ENCODE results near the gene GFPT2.
A peak's percentile ranks its signal among the peaks of the same experiment; 100 is the strongest.

GFPT2 gene

DNA sequence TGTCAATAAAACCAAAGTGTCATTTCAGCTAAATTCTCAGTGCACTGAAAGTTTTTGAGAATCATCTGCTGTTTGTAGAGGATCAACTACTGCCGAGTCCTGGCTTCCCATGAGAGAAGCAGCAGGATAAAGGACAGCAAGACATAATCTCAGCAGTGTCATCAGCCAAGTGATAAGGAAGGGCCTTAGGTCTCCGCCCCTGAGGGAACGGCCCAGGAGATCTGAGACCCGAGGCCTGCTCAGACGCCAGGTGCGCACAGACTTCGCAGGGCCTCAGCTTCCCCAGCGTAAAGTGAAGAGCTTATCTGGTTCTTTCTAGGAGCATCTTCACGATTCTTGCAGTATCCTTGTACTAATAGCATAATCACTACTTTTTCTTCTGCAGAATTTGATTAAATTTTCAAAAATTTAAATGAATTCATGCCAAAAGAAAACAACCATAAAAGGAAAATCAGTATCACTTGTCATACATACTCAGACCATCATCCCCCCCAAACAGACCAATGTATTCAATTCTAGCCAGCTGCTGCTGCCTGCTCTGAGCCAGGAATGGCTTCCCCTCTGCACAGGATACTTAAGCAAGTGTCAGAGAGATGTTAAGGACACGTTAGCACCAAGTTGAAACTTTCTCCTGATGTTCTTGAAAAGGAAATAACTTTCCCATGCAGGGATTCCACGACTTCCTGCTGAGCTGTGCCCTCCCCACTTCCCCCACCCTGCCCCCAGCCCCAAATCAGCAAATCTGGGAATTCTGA is 2.2 kb downstream of the GFPT2 start:
- no peak for FAIRE-seq

DNA sequence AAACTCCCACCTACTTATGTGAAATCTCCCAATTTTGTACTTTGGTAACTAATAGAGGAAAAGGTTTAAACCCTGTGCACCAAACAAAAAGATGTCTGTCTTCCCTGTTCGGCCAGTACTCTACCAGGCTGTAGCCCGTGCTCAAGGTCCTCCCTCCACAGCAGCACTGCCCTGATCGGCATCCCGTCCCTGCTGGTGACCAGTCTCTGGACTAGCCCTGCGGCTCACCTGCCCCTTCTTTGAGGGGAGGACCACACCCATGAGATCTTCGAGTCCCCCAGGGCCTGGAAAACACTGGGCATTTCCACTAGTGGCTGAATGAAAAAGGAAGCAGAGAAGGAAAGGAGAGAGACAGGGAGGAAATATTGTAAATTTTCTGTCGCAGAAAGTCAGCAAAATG is 2.8 kb downstream of the GFPT2 start:
- FAIRE-seq, result no peak

DNA sequence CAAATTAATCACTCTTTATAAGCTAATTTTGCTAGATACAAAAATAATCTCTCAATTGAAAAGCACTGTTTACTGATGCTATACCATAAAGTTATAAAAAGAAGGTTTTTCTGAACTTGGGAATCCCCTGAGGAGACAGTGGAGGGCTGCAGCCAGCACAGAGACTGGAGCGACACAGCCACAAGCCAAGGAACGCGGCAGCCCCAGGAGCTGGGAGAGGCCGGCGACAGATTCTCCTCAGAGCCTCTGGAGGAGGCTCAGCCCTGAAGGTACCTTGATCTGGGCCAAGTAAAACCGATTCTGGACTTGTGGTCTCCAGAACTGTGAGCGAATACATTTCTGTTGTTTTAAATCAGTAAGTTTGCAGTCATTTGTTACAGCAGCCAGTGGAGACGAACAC is 3.7 kb downstream of the GFPT2 start:
- no peak for FAIRE-seq

DNA sequence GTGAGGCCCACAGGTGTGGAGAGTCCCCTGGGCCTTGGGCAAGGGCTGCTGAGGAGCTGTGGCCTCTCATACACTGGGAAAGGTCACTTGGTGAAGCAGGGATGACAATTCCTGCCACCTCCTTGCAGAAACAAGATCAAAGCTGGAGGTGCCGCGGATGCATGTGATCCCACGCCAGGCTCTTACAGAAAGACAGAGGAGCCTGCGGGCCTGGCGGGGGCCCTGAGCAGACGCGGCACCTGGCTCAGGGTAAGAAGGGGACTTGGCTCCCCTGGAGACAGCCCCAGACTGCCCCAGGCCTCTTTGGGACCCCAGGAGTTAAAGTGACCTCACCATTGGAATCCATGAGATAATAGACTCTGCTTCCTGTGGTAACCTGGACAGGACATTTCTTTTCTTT is 4.8 kb downstream of the GFPT2 start:
- FAIRE-seq, result no peak

DNA sequence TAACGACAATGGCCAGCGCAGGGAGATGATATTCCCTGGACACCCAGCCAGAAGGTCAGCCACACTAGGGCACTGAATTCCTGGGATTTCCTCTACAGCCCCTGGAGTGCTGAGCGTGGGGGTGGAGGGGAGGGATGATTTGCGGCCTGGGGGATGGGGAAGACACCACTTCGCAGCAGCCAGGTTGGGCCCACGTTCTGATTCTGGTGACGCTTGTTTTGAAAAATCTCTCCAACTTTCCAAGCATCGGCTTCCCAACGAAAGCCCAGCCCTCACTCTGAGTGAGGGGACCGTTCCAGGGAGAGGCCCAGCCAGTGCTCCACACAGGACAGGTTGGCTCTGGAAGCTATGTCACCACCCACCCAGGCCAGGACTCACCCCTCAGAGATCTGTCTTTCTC is 5.4 kb downstream of the GFPT2 start:
- no peak for FAIRE-seq

DNA sequence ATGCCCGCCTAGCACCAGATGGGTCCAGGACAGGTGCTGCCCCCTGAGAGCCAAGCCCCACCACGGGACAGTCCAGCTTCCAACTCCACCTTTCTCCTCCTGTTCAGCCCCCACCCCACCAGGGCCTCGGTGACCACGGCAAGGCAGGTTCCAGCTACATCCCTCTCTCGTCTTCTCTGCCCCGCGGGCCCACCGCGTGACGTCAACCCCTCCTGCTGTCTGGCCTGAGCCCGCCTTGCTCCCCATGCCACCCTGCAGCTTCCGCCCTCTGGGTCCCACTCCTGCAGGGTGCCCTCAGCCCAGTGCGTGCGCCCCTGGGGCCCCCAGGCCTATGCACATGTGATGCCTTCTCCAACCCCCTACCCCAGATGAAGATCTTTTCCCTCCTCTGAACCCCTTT is 6.8 kb downstream of the GFPT2 start:
- no peak for FAIRE-seq

DNA sequence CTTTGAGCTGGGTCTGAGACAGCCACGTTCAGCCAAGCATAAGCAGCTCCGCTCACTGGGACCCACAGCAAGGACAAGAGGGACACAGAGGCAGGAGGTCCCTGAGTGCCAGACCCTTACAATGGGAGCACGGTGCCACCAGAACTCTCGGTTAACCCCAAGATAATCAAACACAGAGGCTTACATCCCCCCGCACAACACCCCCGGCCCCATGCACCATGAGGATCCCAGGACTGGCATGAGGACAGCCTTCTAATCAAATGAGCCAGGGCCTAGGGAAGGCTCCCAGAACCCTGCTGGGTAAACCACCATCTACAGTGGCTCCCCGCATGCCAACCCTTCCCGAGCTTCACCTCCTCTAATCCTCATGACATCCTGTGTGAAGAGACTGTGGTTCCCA is 7.4 kb downstream of the GFPT2 start:
- FAIRE-seq, result no peak

DNA sequence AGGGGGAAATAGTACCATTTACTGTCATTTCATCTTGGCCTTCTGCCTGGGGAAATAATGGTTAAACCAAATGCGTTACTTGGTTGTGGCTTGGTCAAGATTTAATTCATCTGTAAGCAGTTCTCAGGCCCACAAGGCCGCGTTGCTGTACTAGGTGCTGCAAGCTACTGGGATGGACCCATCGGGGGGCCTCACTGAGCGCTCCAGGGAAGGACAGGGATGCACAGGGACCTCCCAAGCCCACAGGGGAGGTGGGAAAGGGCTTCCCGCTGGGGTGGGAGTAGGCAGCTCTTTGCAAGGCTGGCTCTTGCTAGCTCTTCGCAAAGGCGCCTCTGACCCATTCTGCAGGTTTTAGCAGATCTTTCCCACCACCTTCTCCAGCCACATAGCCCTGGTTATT is 8.0 kb downstream of the GFPT2 start:
- no peak for FAIRE-seq

DNA sequence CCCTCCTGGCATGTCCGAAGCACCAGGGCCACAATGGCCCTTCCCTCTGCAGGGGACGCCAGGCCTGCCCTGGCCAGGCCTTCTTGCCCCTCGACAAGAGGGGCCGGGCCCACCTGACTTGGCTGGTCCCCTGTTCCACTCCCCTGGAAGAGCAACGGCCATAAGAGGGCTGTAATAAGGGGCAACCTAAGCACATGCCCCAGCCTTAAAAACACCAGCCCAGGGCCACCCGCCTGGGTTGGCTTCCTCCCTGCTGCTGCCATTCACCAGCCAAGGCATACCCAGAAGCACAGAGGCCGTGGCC is 8.5 kb downstream of the GFPT2 start:
- FAIRE-seq, result no peak

DNA sequence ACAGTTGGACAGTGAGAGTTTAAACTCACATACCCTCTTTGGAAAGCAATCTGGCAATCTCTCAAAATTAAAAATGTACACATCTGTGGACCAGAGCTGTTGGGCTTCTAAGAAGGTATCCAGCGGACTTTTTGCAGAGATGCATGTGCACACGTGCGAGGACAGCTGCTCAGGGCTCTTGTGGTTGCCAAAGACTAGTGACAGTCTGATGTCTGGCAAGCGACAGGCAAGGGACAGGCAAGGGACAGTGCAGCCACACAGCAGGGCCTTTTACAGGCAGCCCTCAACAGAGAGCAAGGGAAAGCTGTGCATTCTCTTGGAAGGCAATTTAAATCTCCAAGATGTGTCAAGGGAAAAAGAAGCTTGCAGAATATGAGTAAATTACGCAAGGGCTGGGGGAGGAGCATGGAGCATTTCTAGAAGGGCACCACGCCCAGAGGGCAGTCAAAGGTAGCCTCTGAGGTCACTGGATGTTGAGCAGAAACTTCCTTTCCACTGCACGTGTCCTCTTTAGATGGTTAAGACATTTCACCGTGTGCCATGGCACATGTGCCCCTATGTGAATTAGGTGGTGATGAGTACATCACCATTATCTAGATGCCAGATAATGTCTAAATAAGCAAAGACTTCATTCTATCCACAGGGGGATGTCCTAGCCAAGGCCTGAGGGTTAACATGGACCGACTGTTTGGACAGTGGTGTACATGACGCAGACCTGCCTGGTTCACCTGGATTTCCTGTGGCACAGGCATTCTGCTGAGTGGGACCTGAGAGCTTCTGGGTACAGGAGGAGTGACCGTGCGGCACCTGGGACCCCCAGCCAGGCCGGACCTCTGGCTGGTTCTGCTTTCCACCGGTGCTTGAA is 9.1 kb downstream of the GFPT2 start:
- FAIRE-seq, result no peak

DNA sequence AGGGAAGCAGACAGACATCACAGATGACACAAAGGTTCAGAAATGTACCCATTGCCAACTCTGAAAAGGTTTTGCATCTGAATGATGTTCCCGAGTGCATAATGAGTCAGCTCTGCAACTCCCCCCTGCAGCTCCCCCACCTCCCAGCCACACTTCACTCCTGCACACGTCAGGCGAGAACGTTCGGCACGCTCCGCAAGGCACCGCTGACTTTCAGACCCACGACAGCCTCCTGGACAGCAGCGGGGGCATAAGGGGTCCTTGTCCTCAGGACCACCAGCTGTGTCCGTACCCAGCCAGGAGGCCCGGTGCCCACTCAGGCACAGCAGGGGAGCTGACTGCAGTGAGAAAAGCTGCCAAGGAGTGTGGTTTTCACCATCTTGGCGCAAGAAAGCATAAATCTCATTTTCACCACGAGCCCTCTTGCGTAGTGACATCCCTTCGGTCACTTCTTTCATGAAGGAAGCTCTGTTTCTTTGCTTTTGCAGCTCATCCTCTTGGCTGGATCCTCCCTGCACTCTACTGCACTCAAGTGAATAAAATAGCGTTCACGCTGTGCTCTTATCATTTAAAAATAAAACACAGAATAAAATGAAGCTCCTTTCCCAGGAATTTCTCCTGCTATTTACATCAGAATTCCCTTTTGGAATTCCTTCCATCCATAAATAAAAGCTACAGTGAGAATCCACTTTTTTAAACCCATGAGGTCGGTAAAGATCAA is 9.9 kb downstream of the GFPT2 start:
- FAIRE-seq, result peak; percentile 86

DNA sequence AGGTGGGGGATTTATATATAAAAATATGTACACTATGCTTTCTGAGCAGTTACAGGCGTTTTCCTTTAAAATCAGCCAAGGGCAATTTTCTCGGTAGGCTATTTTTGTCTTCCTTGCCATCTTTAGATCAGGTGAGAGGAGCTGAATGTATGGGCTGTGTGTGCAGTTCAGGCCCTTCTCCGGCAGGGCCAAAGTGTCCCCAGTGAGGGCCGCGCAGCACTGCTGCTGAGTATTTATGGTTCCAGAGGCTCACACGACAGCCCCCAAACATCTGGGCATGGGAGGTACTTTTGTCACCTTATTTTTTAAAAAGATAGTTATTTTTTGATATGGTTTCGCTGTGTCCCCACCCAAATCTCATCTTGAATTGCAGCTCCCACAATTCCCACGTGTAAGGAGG is 11.5 kb downstream of the GFPT2 start:
- no peak for FAIRE-seq

DNA sequence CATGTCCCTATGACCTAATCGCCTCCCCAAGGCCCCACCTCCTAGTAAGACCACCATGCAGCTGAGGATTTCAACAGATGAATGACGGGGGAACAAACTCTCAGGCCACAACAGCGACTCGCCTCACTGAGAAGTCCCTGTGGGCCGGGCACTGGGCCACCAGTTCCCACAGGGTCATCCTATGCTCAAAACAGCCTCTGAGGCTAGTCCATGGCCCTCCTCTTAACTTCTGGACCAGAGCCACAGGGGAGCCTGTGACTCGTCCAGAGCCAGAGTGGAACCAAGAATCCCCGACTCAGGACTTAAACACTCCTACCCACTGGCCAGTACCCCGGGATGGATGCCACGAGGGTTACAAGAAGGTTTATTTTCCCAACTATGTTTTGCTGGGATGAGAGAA is 12.3 kb downstream of the GFPT2 start:
- no peak for FAIRE-seq

DNA sequence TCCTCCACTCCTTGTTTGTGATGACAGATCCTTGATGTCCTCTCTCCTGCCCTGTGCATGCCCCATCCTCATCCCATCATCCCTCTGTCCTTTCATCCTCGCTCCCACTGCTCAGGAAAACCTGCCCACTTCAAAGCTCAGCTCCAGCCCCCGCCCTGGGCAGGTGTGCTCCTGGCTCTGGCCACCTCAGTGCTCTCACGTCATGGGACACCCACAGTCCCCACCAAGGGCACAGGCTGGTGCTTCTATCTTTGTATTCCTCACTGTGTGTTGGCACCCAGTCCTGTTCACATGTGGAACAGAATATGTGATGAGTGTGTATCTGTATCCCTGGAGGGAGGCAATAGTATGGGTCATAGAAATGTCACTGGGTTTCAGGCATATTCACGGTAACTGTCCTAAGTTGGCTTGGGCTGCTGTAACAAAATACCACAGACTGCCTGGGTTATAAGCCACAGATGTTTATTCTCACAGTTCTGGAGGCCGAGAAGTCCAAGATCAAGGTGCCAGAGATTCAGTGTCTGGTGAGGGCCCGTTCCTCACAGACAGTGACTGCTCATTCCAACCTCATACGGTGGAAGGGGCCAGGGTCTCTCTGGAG is 13.5 kb downstream of the GFPT2 start:
- no peak for FAIRE-seq

DNA sequence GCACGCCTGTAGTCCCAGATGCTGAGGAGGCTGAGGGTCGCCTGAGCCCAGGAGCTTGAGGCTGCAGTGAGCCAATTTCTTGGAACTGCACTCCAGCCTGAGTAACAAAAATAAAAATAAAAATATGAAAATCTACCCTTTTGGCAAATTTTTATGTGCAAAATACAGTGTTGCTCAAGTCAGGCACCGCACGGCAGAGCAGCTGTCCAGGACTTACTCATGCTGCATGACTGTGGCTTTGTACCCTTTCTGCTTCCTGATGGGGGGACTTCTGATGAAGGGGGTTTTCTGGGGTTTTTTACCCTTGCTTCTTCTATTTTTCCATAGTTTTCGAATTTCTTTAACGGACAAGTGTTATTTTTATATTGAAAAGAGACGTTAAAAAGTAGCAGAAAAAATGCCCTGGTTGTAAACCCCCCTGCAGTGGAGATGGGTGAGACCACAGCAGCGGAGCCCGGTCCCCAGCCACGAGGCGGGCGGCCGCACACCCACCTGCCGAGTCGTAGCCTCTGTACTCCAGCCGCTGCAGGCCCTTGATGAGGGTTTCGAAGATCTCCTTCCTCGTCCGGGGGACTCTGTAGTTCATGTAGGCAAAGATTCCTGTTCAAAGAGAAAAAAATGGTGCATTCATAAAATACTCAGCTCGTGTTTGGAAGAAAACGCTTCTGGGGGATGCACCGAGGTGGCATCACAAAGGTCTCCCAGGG is 15.0 kb downstream of the GFPT2 start:
- FAIRE-seq, result no peak

DNA sequence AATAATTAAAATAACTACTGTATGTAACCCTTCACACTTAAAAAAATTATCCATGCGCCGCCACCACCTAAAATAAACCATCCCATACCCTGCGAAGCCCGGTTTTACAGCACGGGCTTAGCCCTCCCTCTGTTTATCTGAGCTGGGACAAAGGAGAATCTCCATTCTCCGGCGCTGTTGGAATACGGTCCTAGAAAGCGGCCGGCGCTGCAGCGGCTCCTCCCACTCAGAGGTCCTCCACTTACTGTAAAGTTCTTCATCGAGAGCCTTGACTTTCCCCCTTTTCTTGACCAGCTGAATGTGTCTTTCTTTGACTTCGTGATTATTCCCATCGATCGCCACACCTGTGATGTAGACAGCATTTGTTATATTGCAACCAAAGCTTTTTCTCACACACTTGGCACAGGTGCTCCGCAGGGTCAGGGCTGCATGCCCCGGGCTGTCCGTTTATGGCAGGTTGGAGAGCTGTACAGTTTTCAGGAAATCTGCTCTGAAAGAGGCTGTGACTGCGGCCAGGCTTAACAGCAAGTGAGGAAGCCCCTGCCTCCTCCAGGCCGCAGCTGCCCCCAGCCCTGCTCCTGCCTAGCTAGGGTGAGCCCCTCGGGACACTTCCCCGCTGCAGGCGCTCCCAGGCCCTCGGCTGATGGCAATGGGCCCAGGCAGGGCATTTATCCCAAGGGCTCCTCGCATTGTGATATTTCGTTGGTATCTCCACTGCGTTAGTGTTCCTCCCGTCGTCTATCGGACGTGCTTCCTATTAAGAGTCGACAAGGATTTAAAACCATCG is 16.7 kb downstream of the GFPT2 start:
- no peak for FAIRE-seq

DNA sequence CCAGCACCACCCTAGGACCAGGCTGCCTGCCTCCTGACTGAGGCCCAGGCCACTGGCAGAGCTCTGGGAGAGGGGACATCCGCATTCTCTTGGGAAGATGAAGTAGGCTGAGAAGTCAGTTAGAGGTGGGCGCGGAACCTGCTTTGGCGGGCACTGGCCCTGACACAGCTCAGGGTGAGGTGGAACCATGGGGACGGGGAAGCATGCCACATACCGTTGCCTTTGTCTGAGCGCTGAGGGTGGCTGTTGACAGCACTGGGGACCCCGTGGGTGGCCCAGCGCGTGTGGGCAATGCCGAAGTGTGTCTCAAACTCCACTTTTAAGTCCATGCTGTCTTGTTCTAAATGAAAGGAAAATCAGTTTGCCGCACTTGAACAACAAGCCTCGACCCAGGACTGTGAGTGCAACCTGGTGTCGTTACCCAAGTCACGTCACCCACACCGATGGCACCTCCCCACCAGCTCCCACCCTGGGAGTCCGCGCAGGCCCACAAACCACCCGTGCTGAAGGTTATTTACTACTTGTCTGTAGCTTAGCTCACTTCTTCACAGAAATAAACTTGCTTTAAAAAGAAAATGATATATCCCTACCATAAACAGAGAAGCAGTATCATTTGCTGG is 17.4 kb downstream of the GFPT2 start:
- FAIRE-seq, result no peak

DNA sequence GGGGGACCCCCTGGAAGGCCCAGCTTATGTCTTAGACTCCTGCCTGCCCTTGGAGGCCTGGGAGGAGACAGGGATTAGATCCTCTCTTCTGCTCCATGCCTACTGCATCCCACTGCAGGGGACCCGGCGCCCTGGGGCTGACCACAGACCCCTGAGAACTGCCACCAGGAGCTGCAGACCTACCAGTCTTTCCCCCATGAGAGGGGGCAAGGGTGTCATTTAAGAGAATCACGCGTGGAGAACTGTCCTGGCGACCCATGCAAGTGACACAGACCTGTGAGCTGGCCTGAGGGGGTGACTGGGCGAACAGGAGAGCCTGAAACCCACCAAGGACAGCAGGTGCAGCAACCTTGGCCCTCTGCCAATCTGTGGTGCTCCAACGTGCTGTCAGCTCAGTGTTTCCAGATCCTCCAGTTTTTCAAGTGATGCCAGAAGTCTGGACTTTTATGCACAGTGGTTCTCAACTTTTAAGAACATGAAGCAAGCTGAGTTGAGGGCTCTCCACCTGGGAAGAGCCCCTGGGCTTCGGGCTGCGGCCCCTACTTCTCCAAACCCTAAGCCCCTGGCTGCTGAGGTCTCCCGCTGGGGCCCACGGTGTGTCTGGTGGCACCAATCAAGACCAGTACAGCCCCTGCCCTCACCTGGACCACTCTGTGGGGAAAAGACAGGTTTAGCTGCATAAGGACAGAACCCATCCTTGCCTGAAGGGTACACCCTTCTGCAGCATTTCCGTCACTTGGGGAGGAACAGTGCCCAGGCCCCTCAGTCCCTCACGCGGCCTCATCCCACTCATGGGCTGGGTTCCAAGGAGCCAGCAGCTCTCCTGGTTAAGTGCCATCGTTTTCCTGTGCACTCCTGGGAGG is 18.2 kb downstream of the GFPT2 start:
- no peak for FAIRE-seq

DNA sequence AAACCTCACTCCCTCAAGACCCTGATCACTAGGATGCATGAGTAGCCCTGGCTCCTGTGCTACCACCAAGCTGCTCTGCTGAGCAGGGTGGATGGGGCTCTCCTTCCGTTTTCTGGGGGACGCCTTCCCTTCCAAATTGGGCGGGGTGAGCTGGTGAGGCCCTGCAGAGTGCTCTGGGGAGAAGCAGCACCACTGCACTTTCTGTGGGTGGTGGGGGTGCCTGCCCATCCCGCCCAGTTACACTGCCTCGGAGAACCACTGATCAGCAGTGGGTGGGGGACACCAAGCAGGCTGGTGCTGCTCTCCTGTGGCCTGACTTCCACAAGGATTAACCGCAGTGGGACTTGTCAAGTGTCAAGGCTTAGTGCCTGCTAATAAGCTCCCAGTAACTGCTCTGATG is 19.0 kb downstream of the GFPT2 start:
- no peak for FAIRE-seq

DNA sequence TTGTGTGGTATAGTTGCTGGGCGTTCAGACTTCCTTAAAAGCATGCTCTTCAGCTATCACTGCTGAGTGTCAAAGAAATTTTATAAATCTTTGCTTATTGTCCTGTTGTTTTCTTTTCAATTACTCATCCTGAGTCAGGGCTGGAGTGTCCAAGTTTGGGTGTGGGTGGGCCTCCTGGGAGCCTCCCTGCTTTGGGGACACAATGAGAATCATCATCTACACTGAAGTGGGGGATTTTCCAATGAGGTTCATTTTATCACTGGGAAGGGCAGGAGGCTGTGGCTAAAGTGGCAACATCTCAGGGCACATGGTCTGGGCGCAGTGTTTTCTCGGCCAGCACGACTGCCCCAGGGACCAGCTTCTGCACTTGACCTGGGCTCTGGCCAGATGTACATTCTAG is 19.5 kb downstream of the GFPT2 start:
- FAIRE-seq, result no peak

Measured in endometrium (tissue), 2 donors.